Activated CD8-positive, alpha-beta T cell treated with anti-CD3 and anti-CD28 coated beads for 36 hours (primary cell): ENCODE measurements around the gene RAB3GAP2. TPM values are rescaled to one million over a fixed set of nuclear protein-coding genes. Genes with fewer than 3 reads are reported as not detected.
"Not testable (repeated sequence)": the region's sequence is repeated elsewhere in the genome, so short reads cannot be mapped to it uniquely, and the experiment has no call there.

Experiments used
- ATAC-seq: fragments of 200-7000 bp; cut with Tn5 transposase; one replicate; pipeline ENCODE4 v1.10.0; 2021; ENCODE audit warnings: mild to moderate bottlenecking, moderate library complexity
- CTCF ChIA-PET: fragments of 350-600 bp; sonication (Branson Sonifier 250); formaldehyde crosslinking; loops from one replicate; lab custom pipeline; 2021; ENCODE audit warnings: antibody characterized with exemption; lab: Charles Lee
- POLR2A ChIA-PET: fragments of 350-600 bp; sonication (Branson Sonifier 250); formaldehyde crosslinking; loops from one replicate; lab custom pipeline; 2021; ENCODE audit warnings: antibody characterized with exemption; lab: Charles Lee
- DNase-seq: peaks from one replicate; pipeline ENCODE4 v3.0.0-alpha.2; 2020
- H3K27ac Mint-ChIP-seq: one replicate; pipeline ENCODE4 v1.8.0; 2021; ENCODE audit warnings: mild to moderate bottlenecking, mixed read lengths
- H3K27me3 Mint-ChIP-seq: one replicate; pipeline ENCODE4 v1.8.0; 2021; ENCODE audit warnings: mixed read lengths
- H3K36me3 Mint-ChIP-seq: one replicate; pipeline ENCODE4 v1.8.0; 2021; ENCODE audit warnings: low read depth, mixed read lengths
- H3K4me1 Mint-ChIP-seq: one replicate; pipeline ENCODE4 v1.8.0; 2021; ENCODE audit warnings: low read depth, mixed read lengths
- H3K4me3 Mint-ChIP-seq: one replicate; pipeline ENCODE4 v1.8.0; 2021; ENCODE audit warnings: mild to moderate bottlenecking, moderate library complexity, mixed read lengths
- H3K9me3 Mint-ChIP-seq: one replicate; pipeline ENCODE4 v1.8.0; 2021; ENCODE audit warnings: mixed read lengths
- CTCF ChIP-seq: fragments of 200-600 bp; IDR thresholded peaks from one replicate; pipeline ENCODE4 v1.8.0; 2022; ENCODE audit warnings: antibody characterized with exemption, mild to moderate bottlenecking
- intact Hi-C: fragments of 100-400 bp; cut with micrococcal nuclease; formaldehyde crosslinking; loops from one replicate; pipeline ENCODE4 v1.10.0; 2022
- total RNA-seq, 2 experiments: library from RNA; stranded (reverse); gene quantifications; one replicate each; pipeline ENCODE4 v1.2.3, GENCODE V29; 2021

Gene RAB3GAP2
- total RNA-seq, 2 experiments from 2014 or later: 50.6 to 53.5 TPM

- ChIA-PET POLR2A (no interaction called here), CTCF (no interaction called here)
- no peak for TF ChIP-seq CTCF
- H3K36me3 Mint-ChIP-seq: peaks cover 39% of the 10 kb centered on the region
- no peaks in the 10 kb centered on the region for H3K27me3 Mint-ChIP-seq
- intact Hi-C loops: no loop called here
- no peak overlapping the region for H3K4me3 Mint-ChIP-seq
- no peak overlapping the region for H3K27ac Mint-ChIP-seq
- no peaks in the 10 kb centered on the region for H3K9me3 Mint-ChIP-seq
- peaks cover 3% of the 10 kb centered on the region for H3K4me1 Mint-ChIP-seq
- ATAC-seq (no peak), DNase-seq (no peak)
These were observed 89.6 kb downstream of the RAB3GAP2 start for GRCh38 chr1:220182656-220183055.

GRCh38 chr1:220182111-220182510, 90.1 kb downstream of the RAB3GAP2 start:
- ATAC-seq: no peak
- no peaks in the 10 kb centered on the region for H3K27me3 Mint-ChIP-seq
- H3K36me3 Mint-ChIP-seq: peaks cover 40% of the 10 kb centered on the region
- ChIA-PET POLR2A (no interaction called here), CTCF (no interaction called here)
- peaks cover 3% of the 10 kb centered on the region for H3K4me1 Mint-ChIP-seq
- DNase-seq: no peak
- intact Hi-C loops: no loop called here
- no peak for TF ChIP-seq CTCF
- H3K4me3 Mint-ChIP-seq: no peak overlapping the region
- no peak overlapping the region for H3K27ac Mint-ChIP-seq
- H3K9me3 Mint-ChIP-seq: no peaks in the 10 kb centered on the region

- H3K9me3 Mint-ChIP-seq: no peaks in the 10 kb centered on the region
- H3K36me3 Mint-ChIP-seq: peaks cover 58% of the 10 kb centered on the region
- H3K4me3 Mint-ChIP-seq: no peak overlapping the region
- CTCF ChIA-PET: interaction anchor here (0.7 to 1.9 kb wide), 3 partner anchors 11 to 18 kb away, joined by 3 to 4 read pairs (median 3); no protein-coding TSS in a partner anchor
- no peaks in the 10 kb centered on the region for H3K27me3 Mint-ChIP-seq
- no peak for TF ChIP-seq CTCF
- DNase-seq (no peak), ATAC-seq (no peak)
- POLR2A ChIA-PET: no interaction called here
- H3K4me1 Mint-ChIP-seq: peaks cover 3% of the 10 kb centered on the region
- no peak overlapping the region for H3K27ac Mint-ChIP-seq
- intact Hi-C loops: no loop called here
These were observed 95.7 kb downstream of the RAB3GAP2 start for GRCh38 chr1:220176540-220176939.

GRCh38 chr1:220170836-220171526, 101.3 kb downstream of the RAB3GAP2 start:
- ChIA-PET CTCF (interaction anchor here (1.1 kb wide), 1 partner anchor 47 kb away, joined by 3 read pairs; no protein-coding TSS in a partner anchor), POLR2A (no interaction called here)
- intact Hi-C loops: no loop called here
- TF ChIP-seq CTCF: no peak
- Mint-ChIP-seq H3K27ac (no peak overlapping the region), H3K27me3 (no peaks in the 10 kb centered on the region), H3K36me3 (peaks cover 56% of the 10 kb centered on the region), H3K9me3 (no peaks in the 10 kb centered on the region), H3K4me1 (no peaks in the 10 kb centered on the region), H3K4me3 (no peak overlapping the region)
- DNase-seq (no peak), ATAC-seq (no peak)

DNA sequence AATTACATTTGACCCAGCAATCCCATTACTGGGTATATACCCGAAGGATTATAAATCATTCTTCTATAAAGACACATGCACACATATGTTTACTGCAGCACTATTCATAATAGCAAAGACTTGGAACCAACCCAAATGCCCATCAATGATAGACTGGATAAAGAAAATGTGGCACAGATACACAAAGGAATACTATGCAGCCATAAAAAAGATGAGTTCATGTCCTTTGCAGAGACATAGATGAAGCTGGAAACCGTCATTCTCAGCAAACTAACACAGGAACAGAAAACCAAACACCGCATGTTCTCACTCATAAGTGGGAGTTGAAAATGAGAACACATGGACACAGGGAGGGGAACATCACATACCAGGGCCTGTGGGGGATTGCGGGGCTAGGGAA, 102.4 kb downstream of the RAB3GAP2 start:
- H3K4me3 Mint-ChIP-seq, H3K27ac Mint-ChIP-seq, H3K27me3 Mint-ChIP-seq, ATAC-seq, intact Hi-C loops, CTCF ChIA-PET, DNase-seq, POLR2A ChIA-PET, H3K4me1 Mint-ChIP-seq, H3K9me3 Mint-ChIP-seq: not testable (repeated sequence)
- peaks cover 55% of the 10 kb centered on the region for H3K36me3 Mint-ChIP-seq
